GM12891 (cell line): ENCODE measurements around the gene COX19.
"Not testable (repeated sequence)": the region's sequence is repeated elsewhere in the genome, so short reads cannot be mapped to it uniquely, and the experiment has no call there.

Experiments
- DNase-seq: peaks from one replicate; pipeline ENCODE4 v3.0.0; 2011; ENCODE audit warnings: low spot score; ENCODE audit not compliant: insufficient read length
- FAIRE-seq: peaks from 2 replicates; lab custom pipeline; 2011; peaks lifted over from hg19 to GRCh38; lab: Jason Lieb, UNC
- PAX5 ChIP-seq: IDR thresholded peaks from 2 replicates; pipeline ENCODE4 v1.6.1; 2011; ENCODE audit warnings: low read length, moderate library complexity, mild to moderate bottlenecking; ENCODE audit not compliant: insufficient read depth, severe bottlenecking
- POLR2A ChIP-seq: IDR thresholded peaks from 2 replicates; pipeline ENCODE4 v1.6.1; 2011; ENCODE audit warnings: low read depth, low read length, control low read depth
- POLR2AphosphoS5 ChIP-seq: IDR thresholded peaks from 2 replicates; pipeline ENCODE4 v1.6.1; 2011; ENCODE audit warnings: low read depth, low read length, control low read depth
- POU2F2 ChIP-seq: IDR thresholded peaks from 2 replicates; pipeline ENCODE4 v1.6.1; 2011; ENCODE audit warnings: low read depth, mild to moderate bottlenecking, control low read depth, low read length, moderate library complexity
- SPI1 ChIP-seq: IDR thresholded peaks from 2 replicates; pipeline ENCODE4 v1.6.1; 2011; ENCODE audit warnings: low read depth, low read length, control low read depth
- TAF1 ChIP-seq: IDR thresholded peaks from 2 replicates; pipeline ENCODE4 v1.6.1; 2011; ENCODE audit warnings: low read depth, low read length, control low read depth

The COX19 gene

DNA sequence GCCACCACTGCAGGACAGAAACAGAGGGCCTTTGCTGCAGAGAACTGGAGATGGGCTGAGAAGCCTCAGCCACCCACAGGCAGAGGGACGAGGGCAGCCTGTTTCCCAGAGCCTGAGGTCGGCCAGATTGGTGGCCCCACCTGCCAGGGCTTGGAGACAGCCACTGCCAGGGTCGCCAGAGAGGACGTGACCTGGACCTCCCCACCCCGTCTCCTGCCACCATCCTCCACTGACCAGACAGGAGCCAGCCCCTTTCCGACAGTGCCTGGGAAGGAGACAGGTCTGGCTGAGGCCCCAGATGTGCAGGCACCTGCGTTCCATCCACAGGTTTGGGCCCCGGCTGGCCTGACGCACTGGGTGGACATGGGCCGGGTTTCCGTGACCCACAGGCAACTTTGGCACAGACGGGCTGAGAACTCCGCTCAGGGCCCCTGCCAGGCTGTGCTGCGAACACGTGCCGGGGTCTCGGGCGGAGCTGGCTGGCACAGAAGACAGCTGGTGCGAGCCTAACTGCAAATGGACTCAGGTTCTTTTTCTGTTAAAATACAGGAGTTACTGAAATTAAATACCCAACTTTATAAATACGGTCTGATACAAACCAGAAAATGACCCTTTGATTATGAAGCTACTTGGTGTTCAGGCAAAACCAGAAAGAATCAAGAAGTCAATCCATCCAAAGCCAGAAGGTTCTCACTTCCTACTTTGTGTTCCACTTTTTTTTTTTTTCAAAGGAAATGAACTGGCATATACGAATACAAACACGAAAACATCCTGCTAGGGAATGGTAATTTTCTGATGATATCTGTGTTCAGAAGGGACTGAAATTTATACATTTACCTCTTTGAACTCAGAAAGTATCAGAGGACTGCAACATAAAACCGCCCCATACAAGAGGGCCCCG, 6.9 kb downstream of the COX19 start:
- TF ChIP-seq POLR2AphosphoS5 = no peak
- TF ChIP-seq TAF1 = no peak
- no peak; the same call in 1 of the 2 replicates for TF ChIP-seq POLR2A
- TF ChIP-seq SPI1 = no peak
- TF ChIP-seq PAX5 = no peak
- no peak for TF ChIP-seq POU2F2
- no peak for FAIRE-seq
- no peak for DNase-seq

DNA sequence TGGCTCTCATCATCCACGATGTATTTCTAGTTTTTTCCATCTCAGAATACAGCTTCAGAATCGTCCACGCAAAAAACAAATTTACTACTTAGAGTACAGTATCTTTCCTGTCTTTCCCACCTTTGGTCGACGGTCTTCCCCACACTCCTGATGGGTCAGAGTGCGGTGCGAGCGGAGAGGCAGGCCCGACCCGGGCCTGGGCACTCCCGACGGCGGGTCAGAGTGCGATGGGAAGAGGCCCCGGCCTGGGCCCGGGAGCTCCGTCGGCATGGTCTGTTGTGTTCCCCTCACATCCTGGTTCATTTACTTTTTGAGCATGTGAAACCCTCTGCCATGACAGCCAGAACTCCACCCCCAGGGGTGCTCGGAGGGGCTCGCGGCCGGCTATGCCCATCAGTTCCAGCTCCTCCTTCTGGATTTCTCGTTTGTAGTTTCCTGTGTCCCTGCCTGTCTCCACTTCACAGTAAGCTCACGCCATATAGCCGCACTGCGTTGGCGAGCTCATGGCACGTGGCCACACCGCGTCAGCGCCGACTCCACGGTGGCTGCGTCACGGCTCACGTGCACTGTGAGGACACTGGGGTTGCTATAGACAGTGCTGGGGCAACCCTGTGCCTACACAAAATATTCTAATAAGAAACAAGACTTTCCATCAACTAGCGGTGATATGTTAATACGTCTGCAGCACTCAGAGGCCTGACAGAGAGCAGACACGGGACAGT, 7.8 kb downstream of the COX19 start:
- TF ChIP-seq POLR2AphosphoS5 = peak; percentile 32; the same call in 1 of the 2 replicates
- no peak for TF ChIP-seq SPI1
- no peak for FAIRE-seq

DNA sequence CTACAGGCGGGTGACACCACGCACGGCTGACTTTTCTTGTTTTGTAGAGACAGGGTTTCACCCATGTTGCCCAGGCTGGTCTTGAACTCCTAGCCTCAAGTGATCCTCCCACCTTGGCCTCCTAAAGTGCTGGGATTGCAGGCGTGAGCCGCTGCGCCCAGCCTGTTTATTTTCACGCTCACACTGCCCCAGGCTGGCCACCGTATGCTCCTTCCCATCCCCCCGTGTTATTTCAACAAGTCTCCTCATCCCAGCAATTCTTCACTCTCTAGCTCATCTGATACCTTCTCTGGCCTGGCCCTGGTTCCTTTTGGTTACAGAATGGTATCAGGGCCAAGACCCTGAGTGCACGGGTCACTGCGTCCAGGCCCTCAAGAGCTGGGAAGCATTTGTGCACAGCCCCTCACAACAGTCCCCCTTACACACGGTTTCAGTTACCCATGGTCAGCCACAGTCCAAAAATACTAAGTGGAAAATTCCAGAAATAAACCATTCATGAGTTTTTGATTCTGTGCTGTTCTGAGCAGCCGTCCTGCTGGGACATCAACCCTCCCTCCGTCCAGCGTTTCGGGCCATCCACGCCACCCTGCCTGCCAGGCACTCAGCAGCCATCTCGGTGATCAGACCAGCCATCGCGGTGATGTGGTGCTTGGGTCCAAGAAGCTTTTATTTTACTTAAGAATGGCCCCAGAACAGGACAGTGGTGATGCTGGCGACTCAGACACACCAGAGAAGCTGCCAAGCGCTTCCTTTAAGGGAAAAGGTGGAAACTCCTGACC, 8.9 kb downstream of the COX19 start:
- FAIRE-seq = no peak
- no peak for DNase-seq
- no peak for TF ChIP-seq PAX5
- peak; percentile 45; the same call in 1 of the 2 replicates for TF ChIP-seq POLR2AphosphoS5

More for the DNA sequence above, 7.8 kb downstream of the COX19 start:
- DNase-seq = no peak

DNA sequence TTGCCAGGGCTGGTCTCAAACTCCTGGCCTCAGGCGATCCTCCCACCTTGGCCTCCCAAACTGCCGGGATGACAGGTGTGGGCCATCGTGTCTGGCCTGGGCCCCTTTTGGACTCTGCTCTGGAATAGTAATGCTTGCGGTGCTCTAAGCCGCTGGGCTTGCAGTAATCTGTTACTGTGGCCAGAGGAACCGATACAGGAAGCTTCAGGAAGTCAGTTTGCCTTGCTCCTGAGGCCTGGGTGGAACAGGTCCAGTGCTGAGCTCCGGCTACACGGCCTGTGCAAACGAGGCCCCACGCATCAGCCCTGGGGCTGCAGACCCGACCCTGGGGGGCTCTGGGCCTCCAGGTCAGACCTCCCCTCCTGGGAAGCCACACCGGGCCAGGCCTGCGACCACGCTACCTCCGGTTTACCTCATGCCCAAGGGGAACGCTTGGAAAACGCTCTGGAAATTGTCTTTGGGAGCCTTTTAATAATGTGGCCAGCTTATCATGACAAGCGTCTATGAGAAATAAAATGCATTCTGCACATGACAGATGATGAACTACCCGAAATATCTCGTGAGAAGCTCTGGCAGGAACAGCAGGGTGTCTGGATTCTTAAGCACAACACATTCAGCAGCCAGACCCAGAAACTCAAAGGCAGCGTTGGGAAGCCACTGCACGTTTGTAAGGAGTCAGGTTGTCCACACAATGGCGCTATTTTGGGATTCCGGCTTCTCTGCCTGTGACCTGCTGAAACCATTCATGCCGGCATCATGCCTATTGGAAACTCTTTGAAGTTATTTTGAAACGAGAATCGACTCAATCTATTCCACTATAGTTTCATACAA, 10.7 kb downstream of the COX19 start:
- TF ChIP-seq TAF1 (no peak), POLR2A (no peak), SPI1 (peak; percentile 45), POU2F2 (no peak), PAX5 (no peak), POLR2AphosphoS5 (0 out of 2 replicates have a peak, but pooled peaks have one; percentile 4)
- FAIRE-seq (peak; percentile 13), DNase-seq (no peak)

DNA sequence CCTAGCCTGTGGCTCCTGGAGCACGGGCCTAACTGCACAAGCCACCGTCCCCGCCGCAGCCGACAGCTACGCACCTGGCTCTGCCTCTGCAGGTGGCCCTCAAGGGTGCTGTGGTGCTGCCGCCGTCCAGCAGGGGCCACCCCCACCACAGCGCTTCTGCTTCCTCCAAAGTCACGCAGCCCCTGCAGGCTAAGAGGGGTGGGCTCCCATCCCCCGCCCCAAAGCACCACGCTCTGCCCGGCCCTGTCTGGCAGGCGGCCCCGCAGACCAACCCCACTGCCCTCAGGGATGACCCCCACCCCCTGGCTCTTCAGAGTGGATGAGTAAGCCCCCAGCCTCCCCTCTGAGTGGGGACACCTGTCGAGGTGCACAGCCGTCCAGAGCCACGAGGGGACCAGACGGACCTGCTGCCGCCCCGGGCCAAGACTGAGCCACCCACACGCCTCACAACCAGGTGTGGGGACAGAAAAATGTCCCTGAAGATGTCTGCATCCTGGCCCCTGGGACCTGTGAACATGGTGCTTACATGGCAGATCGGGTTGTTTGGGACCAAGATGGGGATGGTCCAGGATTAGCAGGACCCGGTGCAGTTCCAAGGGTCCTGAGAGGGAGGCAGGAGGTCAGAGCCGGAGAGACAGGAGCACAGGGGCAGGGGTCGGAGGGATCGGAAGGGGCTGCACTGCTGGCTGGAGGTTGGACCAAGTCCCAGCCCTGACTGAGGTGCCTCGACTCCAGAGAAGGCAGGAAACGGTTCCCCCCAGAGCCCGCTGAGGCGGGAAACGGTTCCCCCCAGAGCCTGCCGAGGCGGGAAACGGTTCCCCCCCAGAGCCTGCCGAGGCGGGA, 11.9 kb downstream of the COX19 start:
- FAIRE-seq = peak; percentile 77
- no peak for TF ChIP-seq PAX5
- peak; percentile 21; the same call in 1 of the 2 replicates for TF ChIP-seq POLR2AphosphoS5
- no peak for TF ChIP-seq SPI1
- DNase-seq = peak; percentile 53

DNA sequence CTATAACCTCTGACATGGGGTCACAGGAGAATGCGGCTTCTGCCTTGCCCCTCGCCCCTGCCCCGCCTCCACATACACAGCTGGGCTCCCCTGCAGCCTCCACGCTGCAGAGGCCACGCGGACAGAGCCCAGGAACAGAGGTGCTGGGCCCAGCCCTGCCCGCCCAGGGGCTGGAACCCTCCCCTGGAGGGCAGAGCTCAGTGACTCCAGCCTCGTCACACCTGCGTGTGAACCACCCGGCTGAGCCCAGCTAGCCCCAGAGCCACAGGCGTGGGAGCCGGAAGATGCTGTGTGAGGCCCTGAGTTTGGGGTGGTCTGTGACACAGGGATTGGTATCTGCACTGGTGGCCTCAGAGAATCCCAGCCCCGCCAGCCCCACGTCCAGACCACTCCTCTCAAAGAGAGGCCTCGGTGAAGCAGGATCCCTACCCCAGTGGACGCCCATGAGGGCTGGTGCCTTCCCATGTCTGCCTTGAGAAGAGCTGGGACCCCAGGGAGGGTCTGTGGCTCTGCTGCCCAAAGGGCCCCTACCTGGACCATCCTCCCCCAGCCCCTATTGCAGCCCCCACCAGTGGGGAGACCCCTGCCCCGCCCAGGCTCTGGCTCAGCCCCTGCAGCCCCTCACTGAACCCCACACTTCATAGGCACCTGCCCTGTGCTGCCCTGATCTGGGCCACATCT, 12.8 kb downstream of the COX19 start:
- no peak for DNase-seq
- no peak for FAIRE-seq
- TF ChIP-seq POU2F2 = no peak
- no peak for TF ChIP-seq PAX5
- TF ChIP-seq POLR2AphosphoS5 = no peak
- TF ChIP-seq POLR2A = no peak
- no peak for TF ChIP-seq TAF1
- TF ChIP-seq SPI1 = no peak

DNA sequence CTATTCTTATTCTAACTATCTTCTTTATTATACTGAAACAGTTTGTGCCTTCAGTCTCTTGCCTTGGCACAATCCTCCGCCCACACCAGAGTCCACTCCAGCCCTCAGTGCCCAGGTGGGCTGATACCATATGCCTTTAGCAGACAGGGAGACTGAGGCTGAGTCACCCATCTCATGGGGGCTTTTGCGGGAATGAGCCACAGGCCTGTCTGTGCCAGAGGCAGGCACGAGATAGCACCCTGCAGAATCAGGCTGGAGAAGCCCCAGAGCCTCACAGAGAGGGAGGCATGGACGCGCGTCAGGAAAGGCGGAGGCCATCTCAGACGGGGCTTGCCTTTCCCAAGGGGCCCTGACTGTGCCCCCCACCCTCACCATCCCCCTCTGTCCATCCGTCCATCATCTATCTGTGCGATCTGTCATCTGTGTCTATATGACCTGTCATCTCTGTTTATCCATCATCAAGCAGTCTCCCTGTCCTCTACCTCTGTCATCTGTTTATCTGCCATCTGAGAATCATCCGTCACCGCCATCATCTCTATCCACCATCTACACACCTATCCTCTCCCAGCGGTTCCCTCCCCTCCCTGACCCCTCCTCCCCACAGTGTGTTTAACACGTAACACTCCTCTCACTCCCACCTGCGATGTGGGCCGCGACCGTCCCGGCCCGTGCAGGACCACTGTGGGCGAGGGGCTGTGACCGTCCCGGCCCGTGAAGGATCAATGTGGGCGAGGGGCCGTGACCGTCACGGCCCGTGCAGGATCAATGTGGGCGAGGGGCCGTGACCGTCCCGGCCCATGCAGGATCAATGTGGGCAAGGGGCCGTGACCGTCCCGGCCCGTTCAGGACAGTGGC, 13.6 kb downstream of the COX19 start:
- DNase-seq = no peak
- FAIRE-seq = no peak
- TF ChIP-seq TAF1 (no peak), POLR2A (no peak), SPI1 (no peak), PAX5 (no peak), POLR2AphosphoS5 (no peak), POU2F2 (no peak)

DNA sequence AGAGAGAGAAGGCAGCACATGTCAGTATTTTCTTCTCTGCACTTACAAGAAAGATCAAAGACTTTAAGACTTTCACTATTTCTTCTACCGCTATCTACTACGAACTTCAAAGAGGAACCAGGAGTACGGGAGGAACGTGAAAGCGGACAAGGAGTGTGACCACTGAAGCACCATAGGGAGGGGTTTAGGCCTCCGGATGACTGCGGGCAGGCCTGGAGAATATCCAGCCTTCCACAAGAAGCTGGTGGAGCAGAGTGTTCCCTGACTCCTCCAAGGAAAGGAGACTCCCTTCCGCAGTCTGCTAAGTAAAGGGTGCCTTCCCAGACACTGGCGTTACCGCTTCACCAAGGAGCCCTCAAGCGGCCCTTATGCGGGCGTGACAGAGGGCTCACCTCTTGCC, 14.4 kb downstream of the COX19 start:
- not testable (repeated sequence) for FAIRE-seq, DNase-seq
